Neural cell (in vitro differentiated cells): Measurements from ENCODE around the gene STK10. TPM values are rescaled to one million over a fixed set of nuclear protein-coding genes. Genes with fewer than 3 reads are reported as not detected.

Experiments
- H2AFZ ChIP-seq: fragments of 200-600, 300-800 bp; sonication (generic), shearing (Covaris generic); 2 replicates; pipeline ENCODE4 v1.6.0; 2014; ENCODE audit warnings: low read depth, mild to moderate bottlenecking, antibody characterized with exemption, low read length, moderate library complexity
- H3F3A ChIP-seq: fragments of 200-600 bp; shearing (Covaris generic); 2 replicates; pipeline ENCODE4 v1.6.1; 2016; ENCODE audit warnings: mild to moderate bottlenecking, moderate library complexity, mixed read lengths, antibody characterized with exemption, low read length; ENCODE audit not compliant: insufficient read depth, poor library complexity, severe bottlenecking
- H3K27ac ChIP-seq: fragments of 200-600, 300-800 bp; sonication (generic), shearing (Covaris generic); 2 replicates; pipeline ENCODE4 v1.5.1; 2014; ENCODE audit warnings: mild to moderate bottlenecking, low read length, moderate library complexity
- H3K27me3 ChIP-seq: fragments of 300-800, 200-600 bp; sonication (generic), shearing (Covaris generic); 2 replicates; pipeline ENCODE4 v1.6.0; 2014; ENCODE audit warnings: mild to moderate bottlenecking, low read depth, low read length, moderate library complexity; ENCODE audit not compliant: insufficient read depth
- H3K36me3 ChIP-seq: fragments of 300-800, 200-600 bp; sonication (generic), shearing (Covaris generic); 2 replicates; pipeline ENCODE4 v1.5.1; 2014; ENCODE audit warnings: mild to moderate bottlenecking, antibody characterized with exemption, low read length, moderate library complexity; ENCODE audit not compliant: insufficient read depth
- H3K4me2 ChIP-seq: fragments of 300-800, 200-600 bp; sonication (generic), shearing (Covaris generic); 2 replicates; pipeline ENCODE4 v1.6.0; 2014; ENCODE audit warnings: mild to moderate bottlenecking, low read length
- H3K4me3 ChIP-seq: fragments of 300-800, 200-600 bp; sonication (generic), shearing (Covaris generic); 2 replicates; pipeline ENCODE4 v1.5.1; 2014; ENCODE audit warnings: mild to moderate bottlenecking, low read length, moderate library complexity
- H3K79me2 ChIP-seq: fragments of 200-600 bp; shearing (Covaris generic); replicated peaks from 2 replicates; pipeline ENCODE4 v1.6.0; 2014; ENCODE audit warnings: mild to moderate bottlenecking, low read length, moderate library complexity; ENCODE audit not compliant: insufficient read depth
- H3K9ac ChIP-seq: fragments of 300-800, 200-600 bp; sonication (generic), shearing (Covaris generic); 2 replicates; pipeline ENCODE4 v1.6.1; 2016; ENCODE audit warnings: mild to moderate bottlenecking, low read length, mixed read lengths
- H3K9me2 ChIP-seq: fragments of 200-600 bp; shearing (Covaris generic); 2 replicates; pipeline ENCODE4 v1.6.1; 2016; ENCODE audit warnings: mild to moderate bottlenecking, low read length, mixed read lengths; ENCODE audit not compliant: insufficient read depth
- H3K9me3 ChIP-seq: fragments of 200-600, 300-800 bp; sonication (generic), shearing (Covaris generic); 2 replicates; pipeline ENCODE4 v1.6.1; 2016; ENCODE audit warnings: mild to moderate bottlenecking, mixed run types, low read length, moderate library complexity, mixed read lengths
- H4K20me1 ChIP-seq: fragments of 200-600 bp; shearing (Covaris generic); 2 replicates; pipeline ENCODE4 v1.6.1; 2016; ENCODE audit warnings: mild to moderate bottlenecking, mixed run types; ENCODE audit not compliant: insufficient read depth
- EP300 ChIP-seq: fragments of 450-650 bp; conservative IDR thresholded peaks from 2 replicates; pipeline ENCODE4 v1.6.1; 2014; ENCODE audit warnings: antibody characterized with exemption, mild to moderate bottlenecking, moderate library complexity; ENCODE audit not compliant: poor library complexity, severe bottlenecking
- EZH2 ChIP-seq: fragments of 200-600, 300-800 bp; shearing (Covaris generic), sonication (generic); IDR thresholded peaks from 2 replicates; pipeline ENCODE4 v1.6.1; 2014; ENCODE audit warnings: antibody characterized with exemption, low read length, borderline replicate concordance, mild to moderate bottlenecking; ENCODE audit not compliant: insufficient read depth, poor library complexity, severe bottlenecking
- MXI1 ChIP-seq: fragments of 450-650 bp; conservative IDR thresholded peaks from 2 replicates; pipeline ENCODE4 v1.6.1; 2014; ENCODE audit warnings: antibody characterized with exemption, mild to moderate bottlenecking; ENCODE audit not compliant: poor library complexity, severe bottlenecking
- POLR2AphosphoS5 ChIP-seq: IDR thresholded peaks from 2 replicates; pipeline ENCODE4 v1.6.1; 2012
- RAD21 ChIP-seq: fragments of 450-650 bp; conservative IDR thresholded peaks from 2 replicates; pipeline ENCODE4 v1.6.1; 2014; ENCODE audit warnings: antibody characterized with exemption, mild to moderate bottlenecking, moderate library complexity
- SMC3 ChIP-seq: fragments of 450-650 bp; conservative IDR thresholded peaks from 2 replicates; pipeline ENCODE4 v1.6.1; 2014; ENCODE audit warnings: antibody characterized with exemption, mild to moderate bottlenecking, moderate library complexity; ENCODE audit not compliant: poor library complexity
- TAF1 ChIP-seq: IDR thresholded peaks from 2 replicates; pipeline ENCODE4 v1.6.1; 2012; ENCODE audit warnings: low read depth
- polyA plus RNA-seq: library from polyadenylated mRNA; depleted of rRNA; stranded (reverse); fragments of >200 nt; gene quantifications from 2 replicates; pipeline ENCODE4 v1.2.3, GENCODE V29; 2014
- TF ChIP-seq, protein P1 (sequence below): IDR thresholded peaks from 2 replicates; pipeline ENCODE4 v1.6.1; 2012; ENCODE audit warnings: borderline replicate concordance
- TF ChIP-seq, protein P2 (sequence below): fragments of 450-650 bp; IDR thresholded peaks from 2 replicates; pipeline ENCODE4 v1.5.1; 2014; ENCODE audit warnings: antibody characterized with exemption, mild to moderate bottlenecking, moderate library complexity; ENCODE audit not compliant: poor library complexity, severe bottlenecking

The STK10 gene
- polyA plus RNA-seq, 1 donor from 2014 or later: 8.2 TPM

DNA sequence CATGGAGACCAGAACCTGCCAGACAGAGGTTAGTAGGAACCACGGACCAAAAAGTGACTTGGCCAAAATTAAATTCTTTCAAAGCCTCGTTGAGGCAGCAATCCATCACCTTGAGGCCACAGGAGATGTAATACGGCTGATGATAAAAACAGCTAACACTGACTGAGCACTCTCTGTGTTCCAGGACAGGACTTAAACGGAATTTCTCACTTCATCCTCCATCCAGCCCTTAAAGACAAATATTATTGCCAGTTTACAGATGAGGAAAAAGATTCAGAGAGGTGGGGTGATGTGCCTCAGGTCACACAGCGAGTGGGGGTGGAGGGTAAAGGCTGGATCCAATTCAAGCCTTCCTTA lies 25.1 kb downstream of the STK10 start:
- Histone ChIP-seq H2AFZ (no peak overlapping the region), H3K9me3 (no peaks in the 10 kb centered on the region), H3K79me2 (no peaks in the 10 kb centered on the region), H3K27ac (no peak overlapping the region), H3K4me3 (no peak overlapping the region), H3K36me3 (no peaks in the 10 kb centered on the region), H3K4me2 (no peak overlapping the region), H4K20me1 (no peaks in the 10 kb centered on the region), H3K27me3 (no peaks in the 10 kb centered on the region), H3F3A (no peaks in the 10 kb centered on the region), H3K9ac (no peak overlapping the region), H3K9me2 (no peaks in the 10 kb centered on the region)
- TF ChIP-seq POLR2AphosphoS5 (no peak), SMC3 (no peak), MXI1 (no peak), RAD21 (no peak)
- TF ChIP-seq, protein P1, sequence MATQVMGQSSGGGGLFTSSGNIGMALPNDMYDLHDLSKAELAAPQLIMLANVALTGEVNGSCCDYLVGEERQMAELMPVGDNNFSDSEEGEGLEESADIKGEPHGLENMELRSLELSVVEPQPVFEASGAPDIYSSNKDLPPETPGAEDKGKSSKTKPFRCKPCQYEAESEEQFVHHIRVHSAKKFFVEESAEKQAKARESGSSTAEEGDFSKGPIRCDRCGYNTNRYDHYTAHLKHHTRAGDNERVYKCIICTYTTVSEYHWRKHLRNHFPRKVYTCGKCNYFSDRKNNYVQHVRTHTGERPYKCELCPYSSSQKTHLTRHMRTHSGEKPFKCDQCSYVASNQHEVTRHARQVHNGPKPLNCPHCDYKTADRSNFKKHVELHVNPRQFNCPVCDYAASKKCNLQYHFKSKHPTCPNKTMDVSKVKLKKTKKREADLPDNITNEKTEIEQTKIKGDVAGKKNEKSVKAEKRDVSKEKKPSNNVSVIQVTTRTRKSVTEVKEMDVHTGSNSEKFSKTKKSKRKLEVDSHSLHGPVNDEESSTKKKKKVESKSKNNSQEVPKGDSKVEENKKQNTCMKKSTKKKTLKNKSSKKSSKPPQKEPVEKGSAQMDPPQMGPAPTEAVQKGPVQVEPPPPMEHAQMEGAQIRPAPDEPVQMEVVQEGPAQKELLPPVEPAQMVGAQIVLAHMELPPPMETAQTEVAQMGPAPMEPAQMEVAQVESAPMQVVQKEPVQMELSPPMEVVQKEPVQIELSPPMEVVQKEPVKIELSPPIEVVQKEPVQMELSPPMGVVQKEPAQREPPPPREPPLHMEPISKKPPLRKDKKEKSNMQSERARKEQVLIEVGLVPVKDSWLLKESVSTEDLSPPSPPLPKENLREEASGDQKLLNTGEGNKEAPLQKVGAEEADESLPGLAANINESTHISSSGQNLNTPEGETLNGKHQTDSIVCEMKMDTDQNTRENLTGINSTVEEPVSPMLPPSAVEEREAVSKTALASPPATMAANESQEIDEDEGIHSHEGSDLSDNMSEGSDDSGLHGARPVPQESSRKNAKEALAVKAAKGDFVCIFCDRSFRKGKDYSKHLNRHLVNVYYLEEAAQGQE: no peak
- TF ChIP-seq, protein P2, sequence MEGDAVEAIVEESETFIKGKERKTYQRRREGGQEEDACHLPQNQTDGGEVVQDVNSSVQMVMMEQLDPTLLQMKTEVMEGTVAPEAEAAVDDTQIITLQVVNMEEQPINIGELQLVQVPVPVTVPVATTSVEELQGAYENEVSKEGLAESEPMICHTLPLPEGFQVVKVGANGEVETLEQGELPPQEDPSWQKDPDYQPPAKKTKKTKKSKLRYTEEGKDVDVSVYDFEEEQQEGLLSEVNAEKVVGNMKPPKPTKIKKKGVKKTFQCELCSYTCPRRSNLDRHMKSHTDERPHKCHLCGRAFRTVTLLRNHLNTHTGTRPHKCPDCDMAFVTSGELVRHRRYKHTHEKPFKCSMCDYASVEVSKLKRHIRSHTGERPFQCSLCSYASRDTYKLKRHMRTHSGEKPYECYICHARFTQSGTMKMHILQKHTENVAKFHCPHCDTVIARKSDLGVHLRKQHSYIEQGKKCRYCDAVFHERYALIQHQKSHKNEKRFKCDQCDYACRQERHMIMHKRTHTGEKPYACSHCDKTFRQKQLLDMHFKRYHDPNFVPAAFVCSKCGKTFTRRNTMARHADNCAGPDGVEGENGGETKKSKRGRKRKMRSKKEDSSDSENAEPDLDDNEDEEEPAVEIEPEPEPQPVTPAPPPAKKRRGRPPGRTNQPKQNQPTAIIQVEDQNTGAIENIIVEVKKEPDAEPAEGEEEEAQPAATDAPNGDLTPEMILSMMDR: no peak

DNA sequence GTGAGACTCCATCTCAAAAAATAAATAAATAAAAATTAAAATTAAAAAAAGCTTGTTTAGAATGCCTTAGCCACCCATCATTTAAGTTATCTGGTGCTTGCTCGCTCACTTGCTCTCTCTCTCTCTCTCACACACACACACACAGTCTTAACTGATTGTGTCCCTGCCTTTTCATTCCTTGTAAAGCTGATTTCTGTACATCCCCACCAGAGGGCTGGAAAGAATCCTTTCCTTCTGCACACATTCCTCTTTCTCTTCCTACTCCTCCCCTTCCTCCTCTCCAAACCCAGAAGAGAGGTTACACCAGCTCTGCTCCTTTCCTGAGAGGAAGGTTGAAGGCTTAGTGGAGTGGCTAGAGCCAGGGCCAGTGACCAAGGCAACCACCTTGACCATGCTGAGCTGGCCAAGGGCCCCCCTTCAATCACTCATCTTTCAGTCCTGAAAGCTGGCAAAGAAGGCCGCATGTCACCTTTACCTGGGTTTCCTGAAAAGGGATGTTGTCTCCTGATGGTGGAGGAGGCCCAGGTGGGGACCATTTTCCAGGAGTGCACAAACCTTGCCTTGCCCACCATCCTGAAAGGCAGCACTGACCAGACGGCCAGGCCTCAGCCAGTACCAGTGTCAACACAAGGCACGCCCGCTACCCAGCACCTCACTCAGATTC lies 25.6 kb downstream of the STK10 start:
- no peaks in the 10 kb centered on the region for H3K36me3 ChIP-seq
- H3K79me2 ChIP-seq: no peaks in the 10 kb centered on the region
- no peak overlapping the region for H3K4me3 ChIP-seq
- H3K4me2 ChIP-seq: no peak overlapping the region
- H2AFZ ChIP-seq: no peak overlapping the region
- no peaks in the 10 kb centered on the region for H3K9me2 ChIP-seq
- H3K27ac ChIP-seq: no peak overlapping the region
- TF ChIP-seq, protein P2: no peak
- TF ChIP-seq RAD21: no peak
- TF ChIP-seq SMC3: no peak
- TF ChIP-seq EP300: no peak
- no peak for TF ChIP-seq MXI1
- no peak for TF ChIP-seq POLR2AphosphoS5
- no peak for TF ChIP-seq EZH2
- no peak for TF ChIP-seq TAF1
- TF ChIP-seq, protein P1: no peak
- no peaks in the 10 kb centered on the region for H3K9me3 ChIP-seq
- no peak overlapping the region for H3K9ac ChIP-seq
- no peaks in the 10 kb centered on the region for H4K20me1 ChIP-seq
- no peaks in the 10 kb centered on the region for H3K27me3 ChIP-seq
- H3F3A ChIP-seq: no peaks in the 10 kb centered on the region
